GM19238 (cell line): ENCODE results near the gene VPS8.

Experiments
- DNase-seq: peaks from one replicate; pipeline ENCODE4 v3.0.0; 2011; ENCODE audit warnings: low spot score; ENCODE audit not compliant: insufficient read length

The VPS8 gene

GRCh38 chr3:184811999-184812661, at the start of gene VPS8:
Gene VPS8 (plus strand): TSS chr3:184812166. CDS start chr3:184824633, 12,467 bp downstream.
- DNase-seq: peak; percentile 88

GRCh38 chr3:184764191-184764590, 47.8 kb upstream of the VPS8 start:
- DNase-seq: no peak

- DNase-seq: no peak
These were observed 46.8 kb upstream of the VPS8 start for GRCh38 chr3:184765047-184765729.

- DNase-seq: no peak
These were observed 46.3 kb upstream of the VPS8 start for GRCh38 chr3:184765730-184766074.

- DNase-seq: no peak
These were observed 45.3 kb upstream of the VPS8 start for GRCh38 chr3:184766555-184767261.

GRCh38 chr3:184767377-184767776, 44.6 kb upstream of the VPS8 start:
- DNase-seq: no peak

GRCh38 chr3:184769382-184770170, 42.4 kb upstream of the VPS8 start:
- DNase-seq: no peak

- DNase-seq: no peak
These were observed 41.4 kb upstream of the VPS8 start for GRCh38 chr3:184770541-184770940.

- no peak for DNase-seq
These were observed 40.5 kb upstream of the VPS8 start for GRCh38 chr3:184771301-184772127.

- DNase-seq: no peak
These were observed 39.2 kb upstream of the VPS8 start for GRCh38 chr3:184772667-184773272.

GRCh38 chr3:184773283-184774186, 38.4 kb upstream of the VPS8 start:
- no peak for DNase-seq

GRCh38 chr3:184776916-184777315, 35.0 kb upstream of the VPS8 start:
- no peak for DNase-seq

GRCh38 chr3:184777566-184778356, 34.2 kb upstream of the VPS8 start:
- DNase-seq: peak; percentile 82

GRCh38 chr3:184778426-184779332, 33.3 kb upstream of the VPS8 start:
- no peak for DNase-seq

GRCh38 chr3:184780981-184781515, 30.9 kb upstream of the VPS8 start:
- DNase-seq: no peak

- no peak for DNase-seq
These were observed 30.2 kb upstream of the VPS8 start for GRCh38 chr3:184781801-184782200.

GRCh38 chr3:184783319-184783718, 28.6 kb upstream of the VPS8 start:
- DNase-seq: no peak
